ENCODE data around the gene ROPN1L.

ROPN1L gene

GRCh38 chr5:10406651-10407050, 35.0 kb upstream of the ROPN1L start:
- Histone ChIP-seq H4K20me1 (ENCODE audit: insufficient read depth, low read length, poor library complexity, severe bottlenecking) (peaks cover 7% of the 10 kb centered on the region), H3K9ac (ENCODE audit: low read depth, low read length, poor library complexity, severe bottlenecking) (no peak overlapping the region), H3K36me3 (ENCODE audit: insufficient read depth, low read length) (peaks cover 97% of the 10 kb centered on the region), H3K9me2 (replicated peaks; ENCODE audit: low read depth, low read length) (no peaks in the 10 kb centered on the region), H2AFZ (ENCODE audit: low read length) (no peak overlapping the region), H3K27me3 (ENCODE audit: insufficient read depth, low read length, poor library complexity, severe bottlenecking) (no peaks in the 10 kb centered on the region), H3F3A (ENCODE audit: low read depth) (no peaks in the 10 kb centered on the region), H3K4me1 (ENCODE audit: insufficient read depth, low read length, poor library complexity, severe bottlenecking) (peaks cover 17% of the 10 kb centered on the region), H3K4me2 (ENCODE audit: low read depth, low read length, poor library complexity, severe bottlenecking) (no peak overlapping the region), H3K4me3 (ENCODE audit: low read length, poor library complexity, severe bottlenecking) (no peak overlapping the region), H3K79me2 (ENCODE audit: insufficient read depth, low read length) (no peaks in the 10 kb centered on the region), H3K9me3 (ENCODE audit: insufficient read depth, low read depth, low read length) (no peaks in the 10 kb centered on the region)
- TF ChIP-seq, protein P1, sequence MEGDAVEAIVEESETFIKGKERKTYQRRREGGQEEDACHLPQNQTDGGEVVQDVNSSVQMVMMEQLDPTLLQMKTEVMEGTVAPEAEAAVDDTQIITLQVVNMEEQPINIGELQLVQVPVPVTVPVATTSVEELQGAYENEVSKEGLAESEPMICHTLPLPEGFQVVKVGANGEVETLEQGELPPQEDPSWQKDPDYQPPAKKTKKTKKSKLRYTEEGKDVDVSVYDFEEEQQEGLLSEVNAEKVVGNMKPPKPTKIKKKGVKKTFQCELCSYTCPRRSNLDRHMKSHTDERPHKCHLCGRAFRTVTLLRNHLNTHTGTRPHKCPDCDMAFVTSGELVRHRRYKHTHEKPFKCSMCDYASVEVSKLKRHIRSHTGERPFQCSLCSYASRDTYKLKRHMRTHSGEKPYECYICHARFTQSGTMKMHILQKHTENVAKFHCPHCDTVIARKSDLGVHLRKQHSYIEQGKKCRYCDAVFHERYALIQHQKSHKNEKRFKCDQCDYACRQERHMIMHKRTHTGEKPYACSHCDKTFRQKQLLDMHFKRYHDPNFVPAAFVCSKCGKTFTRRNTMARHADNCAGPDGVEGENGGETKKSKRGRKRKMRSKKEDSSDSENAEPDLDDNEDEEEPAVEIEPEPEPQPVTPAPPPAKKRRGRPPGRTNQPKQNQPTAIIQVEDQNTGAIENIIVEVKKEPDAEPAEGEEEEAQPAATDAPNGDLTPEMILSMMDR (conservative IDR thresholded peaks at IDR 0.05; ENCODE audit: low read length): no peak
- no peak for TF ChIP-seq EZH2phosphoT487 (IDR thresholded peaks at IDR 0.05; ENCODE audit: borderline replicate concordance)

DNA sequence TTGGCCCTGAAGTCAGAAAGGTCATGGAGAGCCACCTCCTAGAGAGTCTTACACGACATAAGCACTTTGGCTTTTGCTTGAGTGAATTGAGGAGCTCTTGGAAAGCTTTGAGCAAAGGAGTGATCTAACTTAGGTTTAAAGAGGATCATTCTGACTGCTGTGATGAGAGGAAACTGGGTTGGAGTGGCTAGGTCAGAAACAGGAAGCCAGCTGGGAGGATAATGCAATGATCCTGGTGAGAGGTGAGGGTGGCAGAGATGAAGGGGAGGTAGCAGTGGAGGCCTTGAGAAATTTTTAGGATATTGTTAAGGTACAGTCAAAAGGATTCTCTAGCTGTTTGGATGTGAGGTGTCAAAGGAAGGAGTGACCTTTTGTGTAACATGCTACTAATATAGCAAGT, 32.2 kb upstream of the ROPN1L start:
- peaks cover 17% of the 10 kb centered on the region for H3K4me1 ChIP-seq (ENCODE audit: insufficient read depth, low read length, poor library complexity, severe bottlenecking)
- H3F3A ChIP-seq (ENCODE audit: low read depth): no peaks in the 10 kb centered on the region
- H3K9ac ChIP-seq (ENCODE audit: low read depth, low read length, poor library complexity, severe bottlenecking): no peak overlapping the region
- no peak overlapping the region for H3K4me3 ChIP-seq (ENCODE audit: low read length, poor library complexity, severe bottlenecking)
- no peak for TF ChIP-seq EZH2phosphoT487 (IDR thresholded peaks at IDR 0.05; ENCODE audit: borderline replicate concordance)
- TF ChIP-seq, protein P1 (conservative IDR thresholded peaks at IDR 0.05; ENCODE audit: low read length): no peak
- H2AFZ ChIP-seq (ENCODE audit: low read length): no peak overlapping the region
- H3K4me2 ChIP-seq (ENCODE audit: low read depth, low read length, poor library complexity, severe bottlenecking): peak overlapping the region; percentile 23
- no peaks in the 10 kb centered on the region for H3K27me3 ChIP-seq (ENCODE audit: insufficient read depth, low read length, poor library complexity, severe bottlenecking)
- H3K79me2 ChIP-seq (ENCODE audit: insufficient read depth, low read length): no peaks in the 10 kb centered on the region
- H4K20me1 ChIP-seq (ENCODE audit: insufficient read depth, low read length, poor library complexity, severe bottlenecking): no peaks in the 10 kb centered on the region
- peaks cover 97% of the 10 kb centered on the region for H3K36me3 ChIP-seq (ENCODE audit: insufficient read depth, low read length)
- H3K9me3 ChIP-seq (ENCODE audit: insufficient read depth, low read depth, low read length): no peaks in the 10 kb centered on the region
- no peaks in the 10 kb centered on the region for H3K9me2 ChIP-seq (replicated peaks; ENCODE audit: low read depth, low read length)

GRCh38 chr5:10410662-10411061, 31.0 kb upstream of the ROPN1L start:
- H3K9me2 ChIP-seq (replicated peaks; ENCODE audit: low read depth, low read length): no peaks in the 10 kb centered on the region
- no peaks in the 10 kb centered on the region for H3K27me3 ChIP-seq (ENCODE audit: insufficient read depth, low read length, poor library complexity, severe bottlenecking)
- H3K9me3 ChIP-seq (ENCODE audit: insufficient read depth, low read depth, low read length): no peaks in the 10 kb centered on the region
- peaks cover 17% of the 10 kb centered on the region for H3K4me1 ChIP-seq (ENCODE audit: insufficient read depth, low read length, poor library complexity, severe bottlenecking)
- H4K20me1 ChIP-seq (ENCODE audit: insufficient read depth, low read length, poor library complexity, severe bottlenecking): no peaks in the 10 kb centered on the region
- H2AFZ ChIP-seq (ENCODE audit: low read length): no peak overlapping the region
- no peak overlapping the region for H3K4me3 ChIP-seq (ENCODE audit: low read length, poor library complexity, severe bottlenecking)
- no peaks in the 10 kb centered on the region for H3F3A ChIP-seq (ENCODE audit: low read depth)
- peaks cover 97% of the 10 kb centered on the region for H3K36me3 ChIP-seq (ENCODE audit: insufficient read depth, low read length)
- H3K79me2 ChIP-seq (ENCODE audit: insufficient read depth, low read length): no peaks in the 10 kb centered on the region
- no peak overlapping the region for H3K9ac ChIP-seq (ENCODE audit: low read depth, low read length, poor library complexity, severe bottlenecking)
- TF ChIP-seq, protein P1 (conservative IDR thresholded peaks at IDR 0.05; ENCODE audit: low read length): no peak
- TF ChIP-seq EZH2phosphoT487 (IDR thresholded peaks at IDR 0.05; ENCODE audit: borderline replicate concordance): peak; percentile 42; the same call in 1 of the 2 replicates
- H3K4me2 ChIP-seq (ENCODE audit: low read depth, low read length, poor library complexity, severe bottlenecking): no peak overlapping the region
